CD4-positive, alpha-beta T cell treated with Interleukin-4 for 4 hours (primary cell): ENCODE measurements around the gene PLCL2.

Source experiments
- DNase-seq: peaks from one replicate; pipeline ENCODE4 v3.0.0-alpha.2; 2020

Gene PLCL2

GRCh38 chr3:17052363-17052762 lies 167.6 kb downstream of the PLCL2 start:
- no peak for DNase-seq

- DNase-seq, result no peak
These were observed 169.7 kb downstream of the PLCL2 start for GRCh38 chr3:17054301-17054981.

DNA sequence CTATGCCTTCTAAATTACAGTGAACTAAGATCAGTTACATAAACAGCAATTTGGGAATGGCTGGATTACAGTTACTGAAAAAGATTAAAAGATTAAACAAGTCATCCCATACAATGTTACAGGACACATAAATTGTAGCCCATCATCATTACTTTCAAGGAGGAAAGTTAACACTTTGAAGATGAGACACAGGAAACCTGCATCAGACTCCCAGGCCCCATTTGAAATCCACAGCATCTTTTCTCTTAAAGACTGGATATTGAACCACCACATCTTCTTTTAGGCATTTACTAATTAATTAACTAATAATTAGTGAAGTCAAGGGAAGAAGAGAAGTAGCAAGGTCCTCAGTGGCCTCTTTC lies 170.2 kb downstream of the PLCL2 start:
- DNase-seq, result no peak

GRCh38 chr3:17055374-17056276 lies 170.9 kb downstream of the PLCL2 start:
- DNase-seq, result no peak

DNA sequence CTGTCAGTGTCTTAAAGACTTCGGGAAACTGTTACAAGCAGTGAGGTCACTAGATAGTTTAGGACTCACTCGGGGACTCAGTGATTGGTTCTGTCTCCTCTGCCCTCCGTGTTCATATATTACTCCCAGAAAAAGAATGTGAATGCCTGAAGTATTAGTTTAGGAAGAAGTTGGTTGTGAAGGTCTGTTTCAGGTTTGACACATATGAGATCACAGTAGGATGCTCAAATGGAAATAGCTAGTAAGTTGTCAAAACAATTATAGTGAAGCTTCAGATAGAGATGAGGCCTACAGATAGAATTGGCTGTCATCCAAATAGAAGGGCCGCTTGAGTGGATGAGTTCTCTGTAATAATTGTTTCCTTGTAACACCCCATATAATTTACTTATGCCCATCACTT lies 172.6 kb downstream of the PLCL2 start:
- DNase-seq, result no peak

GRCh38 chr3:17059989-17060550 lies 175.3 kb downstream of the PLCL2 start:
- no peak for DNase-seq

DNA sequence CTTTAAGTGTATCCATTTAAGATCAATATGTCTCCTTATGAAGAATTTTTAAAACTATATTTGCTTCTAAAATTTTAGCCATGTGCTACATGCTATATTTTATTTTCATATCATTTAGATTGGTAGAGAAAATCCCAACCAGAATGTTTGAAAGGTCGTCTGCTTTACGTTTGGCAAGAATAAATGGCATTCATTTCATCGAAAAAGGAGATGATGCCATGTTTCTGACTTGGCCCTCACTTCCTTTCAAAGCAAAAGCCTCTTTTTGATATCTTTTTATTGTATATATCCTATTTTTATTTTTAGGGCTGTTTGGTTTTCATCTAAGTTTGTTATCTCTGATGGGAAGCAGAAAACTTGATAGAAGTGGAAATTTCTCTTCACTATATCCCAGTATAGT lies 176.2 kb downstream of the PLCL2 start:
- DNase-seq, result no peak

GRCh38 chr3:17062736-17063135 lies 178.0 kb downstream of the PLCL2 start:
- DNase-seq, result no peak

GRCh38 chr3:17063596-17063995 lies 178.8 kb downstream of the PLCL2 start:
- DNase-seq, result no peak

DNA sequence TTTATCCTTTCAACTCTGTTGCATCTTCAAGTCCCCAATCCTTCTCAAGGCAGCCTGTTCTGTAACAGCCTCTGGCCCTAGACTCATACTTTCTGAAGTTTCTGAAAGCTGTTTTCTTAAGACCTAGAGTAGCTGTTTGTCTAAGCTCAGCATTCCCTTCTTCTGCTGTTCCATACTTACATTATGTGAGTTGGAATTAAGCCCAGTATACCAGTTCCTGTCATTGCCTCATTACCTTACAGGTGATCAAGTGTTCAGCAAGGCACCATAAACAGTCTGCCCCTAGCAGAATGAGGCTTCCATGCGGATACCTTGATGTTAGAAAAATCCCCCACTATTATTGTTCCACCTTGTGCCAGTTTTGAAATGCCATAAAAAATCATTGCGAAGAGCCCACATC lies 180.6 kb downstream of the PLCL2 start:
- DNase-seq, result no peak

DNA sequence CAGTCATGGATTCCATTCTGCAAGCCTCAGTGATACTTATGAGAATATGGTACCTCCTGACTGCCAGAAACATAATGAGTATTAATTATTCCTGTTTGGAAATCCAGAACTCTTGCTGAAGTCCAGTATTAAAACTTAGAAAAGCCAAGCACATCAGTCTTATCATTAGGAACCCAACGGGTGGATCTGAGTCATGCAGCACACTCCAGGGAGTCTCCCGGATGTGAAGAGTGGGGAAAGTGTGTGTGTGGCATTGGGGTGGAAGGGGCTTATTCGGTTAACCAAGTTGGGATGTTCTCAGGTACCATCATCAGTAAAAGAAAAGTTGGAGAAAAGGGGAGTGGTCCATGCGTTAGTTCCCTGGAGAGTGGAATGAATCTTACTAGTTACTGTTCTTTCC lies 181.1 kb downstream of the PLCL2 start:
- DNase-seq, result no peak

DNA sequence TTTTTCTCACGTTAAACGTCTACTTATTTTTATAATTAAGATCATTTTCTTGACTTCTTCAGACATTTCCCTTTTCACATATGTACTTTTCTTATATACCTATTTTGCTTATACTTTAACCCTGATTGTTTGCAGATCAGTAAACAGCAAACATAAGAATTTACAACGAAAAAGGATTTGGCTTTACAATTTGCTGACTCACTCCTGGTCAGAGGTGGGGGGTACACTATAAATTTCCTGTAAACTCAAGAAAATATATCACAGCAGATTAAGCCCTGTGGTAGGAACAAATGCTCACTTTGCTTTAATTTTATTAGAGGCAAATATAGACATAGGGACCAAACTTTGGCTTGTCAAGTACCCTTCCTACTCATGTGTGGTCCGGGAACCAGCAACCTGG lies 185.0 kb downstream of the PLCL2 start:
- DNase-seq, result no peak

DNA sequence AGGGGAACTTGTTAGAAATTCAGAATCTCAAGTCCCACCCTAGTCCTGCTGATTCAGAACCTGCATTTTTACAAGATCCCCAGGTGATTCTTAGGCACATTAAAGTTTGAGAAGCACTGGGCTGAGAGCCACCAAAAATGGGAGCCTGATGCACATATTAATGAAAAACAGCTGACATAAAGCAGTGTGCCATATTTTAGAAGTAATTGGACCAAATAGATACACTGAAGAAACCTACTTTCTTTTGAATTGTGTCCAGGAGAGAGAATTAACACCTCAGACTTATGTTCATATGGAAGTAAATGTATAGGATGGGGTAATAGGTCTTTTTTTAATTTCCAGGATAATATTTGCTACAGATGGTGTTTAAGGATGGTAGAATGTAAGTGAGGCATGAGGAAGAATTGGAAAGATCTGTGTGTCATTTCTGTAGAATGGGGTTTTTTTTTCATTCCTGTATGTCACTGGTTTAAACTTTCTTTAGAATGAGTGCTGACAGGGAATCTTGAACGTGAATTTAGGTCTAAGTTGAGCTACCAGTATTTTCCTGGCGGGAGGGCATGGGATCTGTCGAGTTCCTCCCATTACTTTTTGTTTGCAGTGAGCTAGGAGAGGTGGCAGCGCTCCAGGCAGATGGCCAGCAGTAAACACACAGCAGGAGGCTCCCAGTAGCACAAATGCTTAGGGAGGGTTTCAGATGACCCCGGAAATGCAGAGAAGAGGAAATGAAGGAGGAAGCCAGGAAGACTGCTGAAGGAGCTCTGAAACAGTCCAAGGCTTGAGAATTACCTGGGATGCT lies 185.6 kb downstream of the PLCL2 start:
- DNase-seq, result no peak

GRCh38 chr3:17074559-17074958 lies 189.8 kb downstream of the PLCL2 start:
- peak; percentile 51 for DNase-seq

DNA sequence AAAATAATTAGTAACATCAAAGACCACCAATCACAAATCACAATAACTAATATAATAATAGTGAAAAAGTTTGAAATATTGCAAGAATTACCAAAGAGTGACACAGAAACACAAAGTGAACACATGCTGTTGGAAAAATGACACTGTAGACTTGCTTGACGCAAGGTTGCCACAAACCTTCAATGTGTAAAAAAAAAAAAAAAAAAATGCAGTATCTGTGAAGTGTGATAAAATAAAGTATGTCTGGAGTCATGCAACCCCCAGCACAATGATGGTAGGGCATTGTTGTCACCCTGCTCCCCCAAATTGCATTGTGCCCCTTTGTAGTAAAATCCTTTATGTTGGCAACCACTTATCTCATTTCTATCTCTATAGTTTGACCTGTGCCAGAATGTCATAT lies 190.6 kb downstream of the PLCL2 start:
- DNase-seq, result no peak

- no peak for DNase-seq
These were observed 191.2 kb downstream of the PLCL2 start for GRCh38 chr3:17075907-17076306.

DNA sequence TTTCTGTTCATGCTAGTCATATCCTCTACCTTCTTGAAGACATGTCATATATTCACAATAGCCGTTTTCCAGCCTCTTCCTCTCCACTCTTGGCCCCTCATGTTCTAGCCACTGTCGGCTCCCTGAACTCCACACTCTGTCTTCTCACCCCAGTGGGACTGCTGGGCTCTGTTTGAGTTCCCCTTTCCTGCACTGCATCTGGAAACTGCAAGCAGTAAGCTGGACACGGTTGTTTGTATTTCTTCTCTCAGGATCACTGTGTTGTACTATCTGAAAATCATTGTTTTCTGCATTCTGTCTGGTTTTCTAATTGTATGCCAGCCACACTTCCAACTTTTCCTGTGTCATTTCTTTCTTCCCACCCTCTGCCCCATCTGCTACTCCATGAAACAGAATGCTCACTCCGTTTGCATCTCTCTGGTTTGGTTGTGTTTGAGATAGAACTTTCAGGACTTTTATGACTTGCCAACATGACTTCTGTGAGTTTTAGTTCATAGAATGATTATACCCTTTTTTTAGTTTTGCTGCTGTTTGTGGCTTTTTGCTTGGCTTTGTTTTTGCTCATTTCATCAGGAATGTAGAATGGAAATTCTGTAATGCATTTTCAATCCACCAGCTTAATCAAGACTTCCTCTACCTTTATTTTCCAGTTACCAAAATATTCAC lies 192.3 kb downstream of the PLCL2 start:
- DNase-seq, result no peak

DNA sequence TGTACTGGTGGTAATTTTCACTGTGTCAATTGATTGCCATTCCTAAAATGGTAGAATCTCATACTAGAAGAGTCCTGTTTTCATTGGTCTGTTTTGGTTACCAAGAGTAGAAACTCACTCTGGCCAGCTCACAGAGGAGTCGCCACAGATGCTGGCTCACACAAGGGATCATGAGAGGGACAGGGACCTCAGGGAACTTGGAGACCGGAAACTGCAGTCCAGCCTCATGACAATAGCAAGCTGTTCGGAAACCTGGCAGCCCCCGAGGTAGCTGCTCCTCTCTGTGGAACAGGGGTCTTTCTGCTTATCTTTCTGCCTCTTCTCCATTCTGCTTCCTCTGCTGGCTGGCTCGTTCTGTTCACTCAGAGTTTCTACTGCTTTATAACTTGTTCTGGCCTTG lies 192.9 kb downstream of the PLCL2 start:
- no peak for DNase-seq

GRCh38 chr3:17078926-17079465 lies 194.2 kb downstream of the PLCL2 start:
- no peak for DNase-seq

GRCh38 chr3:17079933-17080332 lies 195.2 kb downstream of the PLCL2 start:
- DNase-seq, result no peak

GRCh38 chr3:17081520-17081919 lies 196.8 kb downstream of the PLCL2 start:
- DNase-seq, result no peak

GRCh38 chr3:17087509-17087908 lies 202.8 kb downstream of the PLCL2 start:
- DNase-seq, result no peak
